A549 (cell line): ENCODE data around the gene RNF123. TPM values are rescaled to one million over a fixed set of nuclear protein-coding genes. Genes with fewer than 3 reads are reported as not detected.

Experiments
- ATAC-seq, 2 experiments: fragments of 200-7000 bp in 1 of 2; fragments of >200 bp in 1 of 2; cut with Nextera tagmentation in 1 of 2; cut with Tn5 transposase in 1 of 2; 3 replicates each; pipeline versions ENCODE4 v1.8.0 to v1.9.1; 2018 to 2020; ENCODE audit warnings: mild to moderate bottlenecking in 1 of 2, moderate library complexity in 1 of 2
- CTCF ChIA-PET: fragments of 300-600 bp; sonication (Branson Sonifier 250); formaldehyde crosslinking; extraction: SDS; loops from one replicate; lab custom pipeline; 2021; ENCODE audit warnings: antibody characterized with exemption, inconsistent platforms; lab: Yijun Ruan, JAX
- POLR2A ChIA-PET: fragments of 350-600 bp; formaldehyde crosslinking; extraction: SDS; loops from one replicate; lab custom pipeline; 2021; ENCODE audit warnings: antibody characterized with exemption, inconsistent platforms; lab: Yijun Ruan, JAX
- DNase-seq, 2 experiments: peaks; one replicate each; pipeline versions ENCODE4 v3.0.0 to v3.0.0-alpha.2; 2011 to 2016; ENCODE audit warnings: low read depth in 1 of 2, low spot score in 1 of 2
- FAIRE-seq: peaks from 2 replicates; lab custom pipeline; 2011; peaks lifted over from hg19 to GRCh38; lab: Jason Lieb, UNC
- H3K27ac ChIP-seq, 2 experiments: fragments of >200 bp; sonication (Bioruptor Twin); formaldehyde crosslinking; 3 replicates each; pipeline ENCODE4 v1.5.1; 2016 to 2017
- H3K4me1 ChIP-seq: fragments of >200 bp; sonication (Bioruptor Twin); formaldehyde crosslinking; 3 replicates; pipeline ENCODE4 v1.6.1; 2016
- H3K4me2 ChIP-seq: fragments of >200 bp; sonication (Bioruptor Twin); formaldehyde crosslinking; 3 replicates; pipeline ENCODE4 v1.6.1; 2016
- H3K4me3 ChIP-seq: fragments of >200 bp; sonication (Bioruptor Twin); formaldehyde crosslinking; 3 replicates; pipeline ENCODE4 v1.5.1; 2016
- H3K9me3 ChIP-seq: fragments of >200 bp; sonication (Bioruptor Twin); formaldehyde crosslinking; 3 replicates; pipeline ENCODE4 v1.6.1; 2016
- BHLHE40 ChIP-seq: IDR thresholded peaks from 2 replicates; pipeline ENCODE4 v1.6.1; 2012; ENCODE audit warnings: low read depth, low read length, inconsistent platforms
- EHF ChIP-seq: fragments of 250-450 bp; sonication (Bioruptor Pico); IDR thresholded peaks from 2 replicates; pipeline ENCODE4 v1.5.0; 2020; ENCODE audit warnings: mild to moderate bottlenecking
- FOSB ChIP-seq: fragments of 250-450 bp; sonication (Bioruptor Pico); IDR thresholded peaks from 2 replicates; pipeline ENCODE4 v1.5.0; 2020; ENCODE audit warnings: mild to moderate bottlenecking, moderate library complexity
- GATA3 ChIP-seq: IDR thresholded peaks from 2 replicates; pipeline ENCODE4 v1.6.1; 2012; ENCODE audit warnings: borderline replicate concordance
- HES2 ChIP-seq: fragments of >200 bp; sonication (Bioruptor Twin); formaldehyde crosslinking; IDR thresholded peaks from 2 replicates; pipeline ENCODE4 v1.6.1; 2016
- JUNB ChIP-seq: fragments of >200 bp; sonication (Bioruptor Twin); formaldehyde crosslinking; IDR thresholded peaks from 2 replicates; pipeline ENCODE4 v1.6.1; 2016
- MAFK ChIP-seq: fragments of 450-650 bp; IDR thresholded peaks from 2 replicates; pipeline ENCODE4 v1.6.1; 2014; ENCODE audit not compliant: partially characterized antibody
- MYC ChIP-seq: IDR thresholded peaks from 2 replicates; pipeline ENCODE4 v1.6.1; 2012; ENCODE audit warnings: mild to moderate bottlenecking, inconsistent platforms, low read length, improper control_type of control experiment, borderline replicate concordance
- NFE2L2 ChIP-seq: fragments of 150-350 bp; conservative IDR thresholded peaks from 2 replicates; pipeline ENCODE4 v1.6.1; 2014; ENCODE audit warnings: low read length
- NR3C1 ChIP-seq: fragments of >200 bp; sonication (Bioruptor Twin); formaldehyde crosslinking; IDR thresholded peaks from 3 replicates; pipeline ENCODE4 v1.6.1; 2017
- PHF8 ChIP-seq: fragments of 200-600 bp; sonication (generic); IDR thresholded peaks from 2 replicates; pipeline ENCODE4 v1.6.1; 2016; ENCODE audit warnings: low read depth, mild to moderate bottlenecking, antibody characterized with exemption, moderate library complexity, borderline replicate concordance
- REST ChIP-seq: fragments of 200-600 bp; sonication (generic); IDR thresholded peaks from 2 replicates; pipeline ENCODE4 v1.6.1; 2016; ENCODE audit warnings: antibody characterized with exemption, mild to moderate bottlenecking, moderate library complexity
- RFX5 ChIP-seq: fragments of 450-650 bp; IDR thresholded peaks from 2 replicates; pipeline ENCODE4 v1.7.1; 2014; ENCODE audit warnings: antibody characterized with exemption, mild to moderate bottlenecking, moderate library complexity
- SREBF2 ChIP-seq: fragments of 450-650 bp; IDR thresholded peaks from 2 replicates; pipeline ENCODE4 v1.6.1; 2014; ENCODE audit warnings: mild to moderate bottlenecking, moderate library complexity
- TP53 ChIP-seq: fragments of 250-450 bp; sonication (Bioruptor Pico); IDR thresholded peaks from 2 replicates; pipeline ENCODE4 v1.5.0; 2021; ENCODE audit warnings: mild to moderate bottlenecking, moderate library complexity
- ZNF302 ChIP-seq: fragments of 250-450 bp; sonication (Bioruptor Pico); IDR thresholded peaks from 2 replicates; pipeline ENCODE4 v1.9.0; 2021; ENCODE audit warnings: inconsistent platforms, mild to moderate bottlenecking, moderate library complexity
- WGBS: methylation state at CpG from one replicate; pipeline ENCODE4 v1.1.6; 2017; ENCODE audit errors: missing lambda C conversion rate; 5-methylcytosine and 5-hydroxymethylcytosine counted together
- polyA plus RNA-seq, 4 experiments: library from polyadenylated mRNA; depleted of rRNA in 3 of 4; stranded (reverse); fragments of >200 nt; fragmentation: RNase III in 1 of 4; extraction: RNeasy Plus Mini Kit Qiagen cat#74134 plus additional on column Dnase treatment in 1 of 4; gene quantifications; 2 replicates in 3 of 4; 3 replicates in 1 of 4; pipeline ENCODE4 v1.2.3, GENCODE V29; 2011 to 2017
- TF ChIP-seq, protein P1 (sequence below): fragments of >200 bp; sonication (Bioruptor Twin); formaldehyde crosslinking; IDR thresholded peaks from 3 replicates; pipeline ENCODE4 v1.5.1; 2016

RNF123 gene
- polyA plus RNA-seq, 2 of the 4 experiments (the other 2 are of a cell fraction) = 14.4 to 16.0 TPM

DNA sequence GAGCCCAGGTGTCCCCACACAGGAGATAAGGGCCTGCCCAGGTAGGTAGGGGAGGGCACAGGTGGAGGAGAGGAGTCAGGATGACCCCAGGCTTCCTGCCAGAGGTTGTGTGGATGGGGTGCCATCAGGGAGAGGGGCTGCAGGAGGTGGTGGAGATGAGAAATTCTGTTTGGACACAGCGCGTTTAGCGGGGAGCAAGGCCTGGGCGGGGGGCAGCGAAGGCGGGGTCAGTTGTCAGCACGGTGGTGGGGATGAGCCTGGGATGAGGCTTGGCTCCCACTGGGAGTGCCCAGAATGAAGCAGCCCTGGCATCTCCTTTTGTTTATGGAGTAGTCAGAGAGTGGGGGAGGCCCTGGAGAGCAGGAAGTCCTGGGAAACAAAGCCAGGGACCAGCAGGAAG, 14.6 kb downstream of the RNF123 start:
- H3K9me3 ChIP-seq = no peaks in the 10 kb centered on the region
- ChIA-PET CTCF (interaction anchor here (0.8 to 5.0 kb wide), 9 partner anchors 8 to 198 kb away, joined by 3 to 44 read pairs (median 7); partner anchors contain the start of gene AMIGO3), POLR2A (no interaction called here)
- FAIRE-seq (no peak), ATAC-seq (no peak), DNase-seq (no peak)
- no peaks in the 10 kb centered on the region for H3K4me1 ChIP-seq
- no peak overlapping the region for H3K27ac ChIP-seq
- TF ChIP-seq FOSB (CRISPR knock-in tag) = no peak
- TF ChIP-seq PHF8 = no peak
- TF ChIP-seq REST = no peak
- TF ChIP-seq, protein P1, sequence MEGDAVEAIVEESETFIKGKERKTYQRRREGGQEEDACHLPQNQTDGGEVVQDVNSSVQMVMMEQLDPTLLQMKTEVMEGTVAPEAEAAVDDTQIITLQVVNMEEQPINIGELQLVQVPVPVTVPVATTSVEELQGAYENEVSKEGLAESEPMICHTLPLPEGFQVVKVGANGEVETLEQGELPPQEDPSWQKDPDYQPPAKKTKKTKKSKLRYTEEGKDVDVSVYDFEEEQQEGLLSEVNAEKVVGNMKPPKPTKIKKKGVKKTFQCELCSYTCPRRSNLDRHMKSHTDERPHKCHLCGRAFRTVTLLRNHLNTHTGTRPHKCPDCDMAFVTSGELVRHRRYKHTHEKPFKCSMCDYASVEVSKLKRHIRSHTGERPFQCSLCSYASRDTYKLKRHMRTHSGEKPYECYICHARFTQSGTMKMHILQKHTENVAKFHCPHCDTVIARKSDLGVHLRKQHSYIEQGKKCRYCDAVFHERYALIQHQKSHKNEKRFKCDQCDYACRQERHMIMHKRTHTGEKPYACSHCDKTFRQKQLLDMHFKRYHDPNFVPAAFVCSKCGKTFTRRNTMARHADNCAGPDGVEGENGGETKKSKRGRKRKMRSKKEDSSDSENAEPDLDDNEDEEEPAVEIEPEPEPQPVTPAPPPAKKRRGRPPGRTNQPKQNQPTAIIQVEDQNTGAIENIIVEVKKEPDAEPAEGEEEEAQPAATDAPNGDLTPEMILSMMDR = no peak
- TF ChIP-seq HES2 = no peak
- no peak for TF ChIP-seq MYC
- no peak for TF ChIP-seq SREBF2
- TF ChIP-seq BHLHE40 = no peak
- TF ChIP-seq RFX5 = no peak
- 86% methylated on average over 7 of the region's 7 CpGs for WGBS
- H3K4me3 ChIP-seq = no peak overlapping the region
- H3K4me2 ChIP-seq = no peak overlapping the region

GRCh38 chr3:49704629-49705028, 15.3 kb downstream of the RNF123 start:
- Histone ChIP-seq H3K4me1 (no peaks in the 10 kb centered on the region), H3K9me3 (no peaks in the 10 kb centered on the region), H3K4me3 (no peak overlapping the region)
- ATAC-seq (no peak), DNase-seq (no peak), FAIRE-seq (no peak)
- WGBS = 88% methylated on average over 3 of the region's 8 CpGs
- POLR2A ChIA-PET = no interaction called here
- TF ChIP-seq NR3C1 (no peak), GATA3 (no peak), JUNB (no peak), ZNF302 (no peak), MAFK (no peak), EHF (no peak)
- TF ChIP-seq, all 56 proteins: peak for 0
- CTCF ChIA-PET = interaction anchor here (1.7 to 5.0 kb wide), 4 partner anchors 7 to 165 kb away, joined by 7 to 44 read pairs (median 8); no protein-coding TSS in a partner anchor
- Histone ChIP-seq H3K4me2 (no peak overlapping the region), H3K27ac (no peak overlapping the region)

DNA sequence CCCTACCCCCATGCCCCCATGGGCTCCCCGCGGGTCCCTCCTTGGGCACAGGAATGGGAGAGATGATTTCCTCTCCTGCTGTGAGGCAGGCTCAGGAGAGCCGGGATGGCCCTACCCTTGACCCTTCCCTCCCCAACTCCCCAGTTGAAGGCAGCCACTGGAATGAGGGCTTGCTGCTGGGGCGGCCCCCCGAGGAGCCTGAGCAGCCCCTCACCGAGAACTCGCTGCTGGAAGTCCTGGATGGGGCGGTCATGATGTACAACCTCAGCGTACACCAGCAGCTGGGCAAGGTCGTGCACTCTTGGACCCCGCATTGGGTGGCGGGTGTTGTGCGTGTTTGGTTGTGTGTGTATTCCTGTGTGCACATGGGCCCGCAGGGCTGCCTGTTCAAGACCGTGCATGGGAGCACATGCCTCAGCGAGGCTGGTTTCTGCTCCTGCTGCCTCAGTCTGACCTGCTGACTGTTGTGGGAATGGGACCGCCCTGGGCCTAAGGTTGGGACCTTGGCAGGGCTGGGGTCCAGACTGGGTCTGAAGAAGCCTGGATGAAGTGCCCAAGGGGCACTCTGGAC, 16.1 kb downstream of the RNF123 start:
- WGBS = 97% methylated on average over 7 of the region's 17 CpGs
- FAIRE-seq (no peak), DNase-seq (no peak), ATAC-seq (no peak)
- no peak overlapping the region for H3K4me2 ChIP-seq
- H3K9me3 ChIP-seq = no peaks in the 10 kb centered on the region
- H3K4me3 ChIP-seq = no peak overlapping the region
- no peaks in the 10 kb centered on the region for H3K4me1 ChIP-seq
- TF ChIP-seq TP53 = no peak
- no peak for TF ChIP-seq NFE2L2
- H3K27ac ChIP-seq = no peak overlapping the region
- ChIA-PET POLR2A (no interaction called here), CTCF (interaction anchor here (1.1 kb wide), 1 partner anchor 13 kb away, joined by 4 read pairs; no protein-coding TSS in a partner anchor)
